ENCODE results near the gene TYRO3.
A peak's percentile ranks its signal among the peaks of the same experiment; 100 is the strongest.

The TYRO3 gene

GRCh38 chr15:41550066-41550775, 8.8 kb upstream of the TYRO3 start:
- in situ Hi-C loops (cut with HindIII; ENCODE audit: low sequenced_read_pairs), result no loop called here
- no peak for DNase-seq (ENCODE audit: low read depth)
- no peak for TF ChIP-seq CTCF (IDR thresholded peaks at IDR 0.05; ENCODE audit: low read depth, low read length, missing control alignments)
- no peak overlapping the region for H3K4me3 ChIP-seq (ENCODE audit: low read depth, low read length)

- H3K4me3 ChIP-seq (ENCODE audit: low read depth, low read length), result no peak overlapping the region
- in situ Hi-C loops (cut with HindIII; ENCODE audit: low sequenced_read_pairs), result no loop called here
- TF ChIP-seq CTCF (IDR thresholded peaks at IDR 0.05; ENCODE audit: low read depth, low read length, missing control alignments), result no peak
- no peak for DNase-seq (ENCODE audit: low read depth)
Observed at GRCh38 chr15:41553731-41554130, 5.3 kb upstream of the TYRO3 start.

- no peak for TF ChIP-seq CTCF (IDR thresholded peaks at IDR 0.05; ENCODE audit: low read depth, low read length, missing control alignments)
- no peak for DNase-seq (ENCODE audit: low read depth)
- in situ Hi-C loops (cut with HindIII; ENCODE audit: low sequenced_read_pairs), result no loop called here
- H3K4me3 ChIP-seq (ENCODE audit: low read depth, low read length), result no peak overlapping the region
Observed at GRCh38 chr15:41554343-41554742, 4.7 kb upstream of the TYRO3 start.

- DNase-seq (ENCODE audit: low read depth), result no peak
- TF ChIP-seq CTCF (IDR thresholded peaks at IDR 0.05; ENCODE audit: low read depth, low read length, missing control alignments), result no peak
- H3K4me3 ChIP-seq (ENCODE audit: low read depth, low read length), result no peak overlapping the region
- in situ Hi-C loops (cut with HindIII; ENCODE audit: low sequenced_read_pairs), result no loop called here
Observed at GRCh38 chr15:41554915-41555314, 4.1 kb upstream of the TYRO3 start.

- in situ Hi-C loops (cut with HindIII; ENCODE audit: low sequenced_read_pairs), result no loop called here
- DNase-seq (ENCODE audit: low read depth), result no peak
- H3K4me3 ChIP-seq (ENCODE audit: low read depth, low read length), result no peak overlapping the region
- TF ChIP-seq CTCF (IDR thresholded peaks at IDR 0.05; ENCODE audit: low read depth, low read length, missing control alignments), result no peak
Observed at GRCh38 chr15:41556677-41557076, 2.3 kb upstream of the TYRO3 start.

- in situ Hi-C loops (cut with HindIII; ENCODE audit: low sequenced_read_pairs), result no loop called here
- peak; percentile 94 for TF ChIP-seq CTCF (IDR thresholded peaks at IDR 0.05; ENCODE audit: low read depth, low read length, missing control alignments)
- peak overlapping the region; percentile 57 for H3K4me3 ChIP-seq (ENCODE audit: low read depth, low read length)
- no peak for DNase-seq (ENCODE audit: low read depth)
Observed at GRCh38 chr15:41557673-41558399, 1.2 kb upstream of the TYRO3 start.

Data from astrocyte of the cerebellum (primary cell).